ENCODE measurements around the gene ATP1A1. TPM values are rescaled to one million over a fixed set of nuclear protein-coding genes. Genes with fewer than 3 reads are reported as not detected.

The ATP1A1 gene
- total and polyA plus RNA-seq, 2 donors (not counting 1 experiment from before 2014, with no cell fraction given): 141 to 230 TPM

DNA sequence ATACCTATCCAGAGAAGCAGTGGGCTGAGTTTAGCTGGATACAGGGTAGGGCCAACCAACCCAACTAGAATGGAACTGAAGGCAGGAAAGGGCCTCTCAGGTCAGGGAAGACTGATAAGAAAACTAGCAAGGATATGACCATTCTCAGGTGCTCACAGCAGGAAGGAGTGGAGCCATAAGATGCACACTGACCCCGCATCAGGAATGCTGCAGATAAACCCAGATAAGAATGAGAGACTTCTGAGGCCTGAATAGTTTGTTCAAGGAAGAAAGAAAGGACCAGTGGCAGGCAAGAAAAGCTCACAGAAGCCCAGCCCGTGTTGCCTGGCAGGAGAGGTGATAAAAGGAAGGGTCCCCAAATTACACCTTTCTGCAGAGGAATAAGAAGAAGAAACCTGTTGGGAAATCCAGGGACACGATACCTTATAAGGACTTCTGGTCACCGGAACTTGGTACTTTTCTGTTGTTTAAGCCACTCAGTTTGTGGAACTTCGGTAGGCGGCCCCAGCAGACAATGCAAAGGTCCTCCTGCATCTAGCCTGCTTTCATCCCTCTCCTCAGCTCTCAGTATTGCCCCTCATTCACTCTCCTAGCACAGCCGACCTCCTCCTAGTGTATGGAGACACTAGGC, 58.9 kb downstream of the ATP1A1 start:
- DNase-seq (ENCODE audit: low read depth in 2 of 2): no peak
- Histone ChIP-seq H3K9me3 (ENCODE audit: control insufficient read depth, insufficient read depth, low read depth, low read length) (no peaks in the 10 kb centered on the region), H3K4me2 (ENCODE audit: extremely low read depth, insufficient read depth, low read length) (no peak overlapping the region), H4K20me1 (ENCODE audit: control insufficient read depth, extremely low read depth, insufficient read depth, low read length) (no peaks in the 10 kb centered on the region), H3K4me1 (ENCODE audit: control insufficient read depth, extremely low read depth, insufficient read depth, low read length) (no peaks in the 10 kb centered on the region), H3K4me3 (replicated peaks in 1 of 4; ENCODE audit: control extremely low read depth in 1 of 4, insufficient read depth in 1 of 4, low read depth in 3 of 4, low read length in 4 of 4) (no peak overlapping the region), H3K36me3 (ENCODE audit: control insufficient read depth, insufficient read depth, low read length) (no peaks in the 10 kb centered on the region), H3K27ac (ENCODE audit: insufficient read depth, low read length) (no peak overlapping the region), H3K27me3 (ENCODE audit: control insufficient read depth, insufficient read depth, low read length) (peaks cover 9% of the 10 kb centered on the region), H2AFZ (ENCODE audit: low read length) (no peak overlapping the region), H3K79me2 (ENCODE audit: control insufficient read depth, insufficient read depth, low read length) (no peaks in the 10 kb centered on the region), H3K9ac (ENCODE audit: insufficient read depth, low read length) (no peak overlapping the region)
- TF ChIP-seq, protein P1, sequence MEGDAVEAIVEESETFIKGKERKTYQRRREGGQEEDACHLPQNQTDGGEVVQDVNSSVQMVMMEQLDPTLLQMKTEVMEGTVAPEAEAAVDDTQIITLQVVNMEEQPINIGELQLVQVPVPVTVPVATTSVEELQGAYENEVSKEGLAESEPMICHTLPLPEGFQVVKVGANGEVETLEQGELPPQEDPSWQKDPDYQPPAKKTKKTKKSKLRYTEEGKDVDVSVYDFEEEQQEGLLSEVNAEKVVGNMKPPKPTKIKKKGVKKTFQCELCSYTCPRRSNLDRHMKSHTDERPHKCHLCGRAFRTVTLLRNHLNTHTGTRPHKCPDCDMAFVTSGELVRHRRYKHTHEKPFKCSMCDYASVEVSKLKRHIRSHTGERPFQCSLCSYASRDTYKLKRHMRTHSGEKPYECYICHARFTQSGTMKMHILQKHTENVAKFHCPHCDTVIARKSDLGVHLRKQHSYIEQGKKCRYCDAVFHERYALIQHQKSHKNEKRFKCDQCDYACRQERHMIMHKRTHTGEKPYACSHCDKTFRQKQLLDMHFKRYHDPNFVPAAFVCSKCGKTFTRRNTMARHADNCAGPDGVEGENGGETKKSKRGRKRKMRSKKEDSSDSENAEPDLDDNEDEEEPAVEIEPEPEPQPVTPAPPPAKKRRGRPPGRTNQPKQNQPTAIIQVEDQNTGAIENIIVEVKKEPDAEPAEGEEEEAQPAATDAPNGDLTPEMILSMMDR (conservative IDR thresholded peaks at IDR 0.05 in 1 of 2, IDR thresholded peaks at IDR 0.05 in 1 of 2; ENCODE audit: low read depth in 1 of 2, low read length in 2 of 2): no peak
- TF ChIP-seq EZH2 (IDR thresholded peaks at IDR 0.05; ENCODE audit: low read length, missing control alignments): no peak

DNA sequence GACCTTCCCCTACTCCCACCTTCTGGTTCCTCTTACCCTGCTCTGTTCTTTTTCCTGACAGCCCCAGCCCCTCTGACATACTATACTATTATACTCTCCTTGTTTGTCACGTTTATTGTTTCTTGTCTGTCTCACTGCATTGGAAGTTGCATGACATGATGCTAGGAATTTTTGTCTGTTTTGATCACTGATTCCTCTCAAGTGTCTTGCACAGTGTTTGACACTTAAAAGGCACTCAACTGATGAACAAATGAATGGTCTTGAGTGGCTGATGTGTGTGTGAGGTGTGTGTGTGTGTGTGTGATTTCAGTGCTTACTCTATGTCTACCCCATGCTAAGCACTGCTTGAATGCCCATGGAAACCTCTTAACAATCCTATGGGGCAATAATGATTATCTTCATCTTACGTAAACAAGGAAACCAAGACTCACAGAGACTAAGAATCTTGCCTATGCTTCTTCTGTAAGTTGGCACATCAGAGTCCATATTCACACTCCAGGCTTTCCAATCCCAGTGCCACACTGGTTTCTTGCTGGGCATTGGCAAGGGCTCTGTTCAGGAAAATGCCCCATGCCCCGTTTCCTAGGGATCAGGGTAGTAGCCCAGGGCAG, 59.7 kb downstream of the ATP1A1 start:
- Histone ChIP-seq H3K4me3 (replicated peaks in 1 of 4; ENCODE audit: control extremely low read depth in 1 of 4, insufficient read depth in 1 of 4, low read depth in 3 of 4, low read length in 4 of 4) (no peak overlapping the region), H3K36me3 (ENCODE audit: control insufficient read depth, insufficient read depth, low read length) (no peaks in the 10 kb centered on the region), H3K9me3 (ENCODE audit: control insufficient read depth, insufficient read depth, low read depth, low read length) (no peaks in the 10 kb centered on the region), H3K27me3 (ENCODE audit: control insufficient read depth, insufficient read depth, low read length) (peaks cover 9% of the 10 kb centered on the region), H3K4me2 (ENCODE audit: extremely low read depth, insufficient read depth, low read length) (no peak overlapping the region), H3K4me1 (ENCODE audit: control insufficient read depth, extremely low read depth, insufficient read depth, low read length) (no peaks in the 10 kb centered on the region), H3K9ac (ENCODE audit: insufficient read depth, low read length) (no peak overlapping the region), H3K27ac (ENCODE audit: insufficient read depth, low read length) (no peak overlapping the region), H3K79me2 (ENCODE audit: control insufficient read depth, insufficient read depth, low read length) (no peaks in the 10 kb centered on the region), H2AFZ (ENCODE audit: low read length) (no peak overlapping the region), H4K20me1 (ENCODE audit: control insufficient read depth, extremely low read depth, insufficient read depth, low read length) (no peaks in the 10 kb centered on the region)
- TF ChIP-seq EZH2 (IDR thresholded peaks at IDR 0.05; ENCODE audit: low read length, missing control alignments): no peak
- TF ChIP-seq, protein P1 (conservative IDR thresholded peaks at IDR 0.05 in 1 of 2, IDR thresholded peaks at IDR 0.05 in 1 of 2; ENCODE audit: low read depth in 1 of 2, low read length in 2 of 2): no peak
- DNase-seq (ENCODE audit: low read depth in 2 of 2): no peak

DNA sequence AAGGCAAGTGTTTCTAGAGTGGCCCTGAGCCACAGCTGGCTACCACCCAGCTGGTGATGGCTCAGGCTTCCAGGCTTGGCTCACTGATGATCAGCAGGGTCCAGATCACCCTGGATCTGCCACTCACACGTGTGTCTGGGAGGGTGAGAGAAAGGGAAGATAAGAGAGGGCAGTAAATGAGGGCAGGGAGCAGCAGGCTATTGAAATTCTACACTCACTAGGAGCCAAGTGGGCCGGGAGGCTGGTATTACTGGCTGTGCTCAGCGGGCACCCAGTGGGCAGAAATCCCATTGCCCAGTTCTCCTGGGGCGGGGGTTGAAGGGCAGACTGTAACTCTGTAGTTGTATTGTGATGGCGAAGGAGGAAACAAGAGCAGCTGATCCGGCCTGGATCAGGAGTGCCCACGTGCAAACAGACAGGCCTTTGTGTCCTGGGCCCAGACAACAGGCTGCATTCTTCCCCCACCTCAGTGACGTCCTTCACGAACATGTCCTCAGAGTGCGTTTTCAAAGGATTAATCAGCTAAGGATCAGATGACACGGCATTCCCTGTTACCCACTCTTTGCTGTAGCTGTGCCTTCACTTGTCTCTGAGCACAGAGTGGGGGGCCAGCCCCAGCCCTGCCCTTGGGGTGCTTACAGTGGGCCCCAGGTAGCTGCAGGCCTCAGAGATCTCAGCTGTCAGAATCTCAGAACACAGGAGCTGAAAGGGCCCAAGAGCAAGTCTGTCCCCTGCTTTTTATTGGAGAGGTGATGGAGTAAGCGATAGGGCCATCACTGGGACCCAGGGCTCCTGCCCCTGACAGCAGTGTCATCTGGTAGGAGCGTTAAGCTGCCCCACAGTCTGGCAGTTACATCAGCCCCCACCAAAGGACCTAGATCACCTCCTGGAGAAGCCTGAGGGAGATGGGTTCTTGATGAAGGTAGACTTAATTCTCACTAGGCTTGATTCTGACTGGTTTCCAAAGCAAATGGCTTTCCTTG, 60.5 kb downstream of the ATP1A1 start:
- TF ChIP-seq EZH2 (IDR thresholded peaks at IDR 0.05; ENCODE audit: low read length, missing control alignments): no peak
- TF ChIP-seq, protein P1 (conservative IDR thresholded peaks at IDR 0.05 in 1 of 2, IDR thresholded peaks at IDR 0.05 in 1 of 2; ENCODE audit: low read depth in 1 of 2, low read length in 2 of 2): no peak
- H2AFZ ChIP-seq (ENCODE audit: low read length): no peak overlapping the region
- H3K4me2 ChIP-seq (ENCODE audit: extremely low read depth, insufficient read depth, low read length): no peak overlapping the region
- no peaks in the 10 kb centered on the region for H3K79me2 ChIP-seq (ENCODE audit: control insufficient read depth, insufficient read depth, low read length)
- H3K9me3 ChIP-seq (ENCODE audit: control insufficient read depth, insufficient read depth, low read depth, low read length): no peaks in the 10 kb centered on the region
- peaks cover 7% of the 10 kb centered on the region for H3K27me3 ChIP-seq (ENCODE audit: control insufficient read depth, insufficient read depth, low read length)
- no peak overlapping the region for H3K4me3 ChIP-seq (replicated peaks in 1 of 4; ENCODE audit: control extremely low read depth in 1 of 4, insufficient read depth in 1 of 4, low read depth in 3 of 4, low read length in 4 of 4)
- no peaks in the 10 kb centered on the region for H3K36me3 ChIP-seq (ENCODE audit: control insufficient read depth, insufficient read depth, low read length)
- no peak overlapping the region for H3K9ac ChIP-seq (ENCODE audit: insufficient read depth, low read length)
- no peaks in the 10 kb centered on the region for H3K4me1 ChIP-seq (ENCODE audit: control insufficient read depth, extremely low read depth, insufficient read depth, low read length)
- peak; percentile 4 to 78 for DNase-seq (ENCODE audit: low read depth in 2 of 2)
- no peaks in the 10 kb centered on the region for H4K20me1 ChIP-seq (ENCODE audit: control insufficient read depth, extremely low read depth, insufficient read depth, low read length)
- H3K27ac ChIP-seq (ENCODE audit: insufficient read depth, low read length): no peak overlapping the region
